NAMALWA (cell line): ENCODE results near the gene L3MBTL3.

Experiments
- DNase-seq: peaks from one replicate; pipeline ENCODE4 v3.0.0-alpha.2; 2015; ENCODE audit warnings: low spot score

L3MBTL3 gene

GRCh38 chr6:130027948-130028347 is 9.6 kb downstream of the L3MBTL3 start:
- peak; percentile 4 for DNase-seq

GRCh38 chr6:130029163-130029562 is 10.8 kb downstream of the L3MBTL3 start:
- no peak for DNase-seq

GRCh38 chr6:130032758-130033340 is 14.5 kb downstream of the L3MBTL3 start:
- no peak for DNase-seq

GRCh38 chr6:130033949-130034348 is 15.6 kb downstream of the L3MBTL3 start:
- DNase-seq, result no peak

- DNase-seq, result no peak
Observed at GRCh38 chr6:130034378-130035146, 16.2 kb downstream of the L3MBTL3 start.

- DNase-seq, result no peak
Observed at GRCh38 chr6:130035211-130035610, 16.8 kb downstream of the L3MBTL3 start.

GRCh38 chr6:130037207-130037811 is 18.9 kb downstream of the L3MBTL3 start:
- peak; percentile 45 for DNase-seq

- no peak for DNase-seq
Observed at GRCh38 chr6:130041594-130041993, 23.2 kb downstream of the L3MBTL3 start.

GRCh38 chr6:130043344-130043743 is 25.0 kb downstream of the L3MBTL3 start:
- DNase-seq, result no peak

- no peak for DNase-seq
Observed at GRCh38 chr6:130045622-130046021, 27.2 kb downstream of the L3MBTL3 start.

- DNase-seq, result no peak
Observed at GRCh38 chr6:130046671-130047070, 28.3 kb downstream of the L3MBTL3 start.

GRCh38 chr6:130047088-130047995 is 29.0 kb downstream of the L3MBTL3 start:
- no peak for DNase-seq

- DNase-seq, result no peak
Observed at GRCh38 chr6:130050230-130050629, 31.8 kb downstream of the L3MBTL3 start.

- no peak for DNase-seq
Observed at GRCh38 chr6:130054725-130055124, 36.3 kb downstream of the L3MBTL3 start.

- DNase-seq, result no peak
Observed at GRCh38 chr6:130055271-130055670, 36.9 kb downstream of the L3MBTL3 start.

- DNase-seq, result no peak
Observed at GRCh38 chr6:130057495-130057894, 39.1 kb downstream of the L3MBTL3 start.

GRCh38 chr6:130063806-130064205 is 45.4 kb downstream of the L3MBTL3 start:
- no peak for DNase-seq

- no peak for DNase-seq
Observed at GRCh38 chr6:130065609-130066156, 47.3 kb downstream of the L3MBTL3 start.

- DNase-seq, result no peak
Observed at GRCh38 chr6:130069485-130069884, 51.1 kb downstream of the L3MBTL3 start.

- no peak for DNase-seq
Observed at GRCh38 chr6:130070326-130070725, 51.9 kb downstream of the L3MBTL3 start.

- DNase-seq, result no peak
Observed at GRCh38 chr6:130070792-130071191, 52.4 kb downstream of the L3MBTL3 start.

- DNase-seq, result no peak
Observed at GRCh38 chr6:130075879-130076460, 57.6 kb downstream of the L3MBTL3 start.
